HEK293 (cell line): Measurements from ENCODE around the gene FAM168A.

Experiments
- HOXC10 ChIP-seq: sonication (generic); formaldehyde crosslinking; IDR thresholded peaks from 2 replicates; pipeline ENCODE4 v1.8.1; 2023; ENCODE audit warnings: mild to moderate bottlenecking, missing genetic modification reagents
- SETDB1 ChIP-seq: IDR thresholded peaks from one replicate; pipeline ENCODE4 v1.6.1; 2017; ENCODE audit warnings: mild to moderate bottlenecking, low read length, moderate library complexity, mixed read lengths; ENCODE audit not compliant: insufficient read length
- YY1 ChIP-seq: fragments of 450-650 bp; formaldehyde crosslinking; IDR thresholded peaks from 2 replicates; pipeline ENCODE4 v1.5.1; 2018; ENCODE audit warnings: missing biosample characterization, missing genetic modification characterization
- ZNF473 ChIP-seq: fragments of 450-650 bp; formaldehyde crosslinking; IDR thresholded peaks from 2 replicates; pipeline ENCODE4 v1.5.1; 2017; ENCODE audit warnings: missing biosample characterization, missing genetic modification characterization
- ZNF670 ChIP-seq: fragments of 450-650 bp; formaldehyde crosslinking; IDR thresholded peaks from 2 replicates; pipeline ENCODE4 v1.5.1; 2016; ENCODE audit warnings: missing biosample characterization, missing genetic modification characterization, low read depth
- TF ChIP-seq, protein P1 (sequence below): fragments of 450-650 bp; formaldehyde crosslinking; IDR thresholded peaks from 2 replicates; pipeline ENCODE4 v1.5.1; 2016; ENCODE audit warnings: missing biosample characterization, missing genetic modification characterization
- TF ChIP-seq, protein P2 (sequence below): fragments of 450-650 bp; formaldehyde crosslinking; conservative IDR thresholded peaks from 2 replicates; pipeline ENCODE4 v1.5.1; 2016; ENCODE audit warnings: low read depth, missing biosample characterization, missing genetic modification characterization

DNA sequence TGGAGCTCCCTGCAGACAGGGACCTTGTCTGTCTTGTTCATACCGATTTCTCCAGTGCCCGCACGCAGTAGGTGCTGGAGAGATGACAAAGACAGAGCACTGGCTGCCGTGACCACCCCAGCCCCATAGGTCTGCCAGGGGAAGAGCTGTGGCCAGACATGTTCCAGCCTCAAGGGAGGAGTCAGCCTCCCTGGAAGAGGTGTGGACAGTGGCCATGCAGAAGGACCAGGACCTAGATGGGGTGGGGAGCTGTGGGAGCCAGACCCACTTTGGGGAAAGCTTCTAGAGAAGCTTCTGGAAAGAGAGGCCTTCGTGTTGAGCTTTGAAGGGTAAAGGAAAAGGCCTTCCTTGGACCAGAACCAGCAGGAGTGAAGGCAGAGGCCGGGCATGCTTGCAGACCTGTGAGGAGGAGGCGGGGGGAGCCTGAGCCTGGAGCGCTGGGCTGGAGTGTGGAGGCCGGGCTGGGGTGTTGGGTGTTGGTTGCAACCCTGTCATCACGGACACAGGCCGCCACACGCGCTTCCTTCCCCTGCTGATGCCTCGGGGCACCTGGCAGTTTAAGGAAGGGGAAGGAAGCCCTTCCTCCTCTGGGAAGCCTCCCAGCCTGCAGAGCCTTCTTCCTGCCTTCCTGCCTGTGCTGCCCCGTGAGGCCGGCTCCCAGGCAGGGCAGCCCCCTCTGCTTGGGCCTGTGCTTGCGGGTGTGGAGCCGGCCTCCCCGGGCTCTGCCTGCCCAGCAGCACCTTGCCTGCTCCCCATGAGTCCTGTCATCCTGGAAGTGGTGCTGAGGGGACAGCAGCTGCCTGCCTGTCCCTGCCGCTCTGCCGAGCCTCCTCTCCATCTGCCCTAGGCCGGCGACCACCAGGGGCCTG lies 209.4 kb downstream of the FAM168A start:
- TF ChIP-seq, protein P1, sequence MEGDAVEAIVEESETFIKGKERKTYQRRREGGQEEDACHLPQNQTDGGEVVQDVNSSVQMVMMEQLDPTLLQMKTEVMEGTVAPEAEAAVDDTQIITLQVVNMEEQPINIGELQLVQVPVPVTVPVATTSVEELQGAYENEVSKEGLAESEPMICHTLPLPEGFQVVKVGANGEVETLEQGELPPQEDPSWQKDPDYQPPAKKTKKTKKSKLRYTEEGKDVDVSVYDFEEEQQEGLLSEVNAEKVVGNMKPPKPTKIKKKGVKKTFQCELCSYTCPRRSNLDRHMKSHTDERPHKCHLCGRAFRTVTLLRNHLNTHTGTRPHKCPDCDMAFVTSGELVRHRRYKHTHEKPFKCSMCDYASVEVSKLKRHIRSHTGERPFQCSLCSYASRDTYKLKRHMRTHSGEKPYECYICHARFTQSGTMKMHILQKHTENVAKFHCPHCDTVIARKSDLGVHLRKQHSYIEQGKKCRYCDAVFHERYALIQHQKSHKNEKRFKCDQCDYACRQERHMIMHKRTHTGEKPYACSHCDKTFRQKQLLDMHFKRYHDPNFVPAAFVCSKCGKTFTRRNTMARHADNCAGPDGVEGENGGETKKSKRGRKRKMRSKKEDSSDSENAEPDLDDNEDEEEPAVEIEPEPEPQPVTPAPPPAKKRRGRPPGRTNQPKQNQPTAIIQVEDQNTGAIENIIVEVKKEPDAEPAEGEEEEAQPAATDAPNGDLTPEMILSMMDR: no peak
- TF ChIP-seq SETDB1 (no peak), YY1 (tag by site-specific recombination) (no peak), HOXC10 (CRISPR knock-in tag) (no peak), ZNF473 (tag by site-specific recombination) (no peak), ZNF670 (tag by site-specific recombination) (no peak)
- TF ChIP-seq, protein P2, sequence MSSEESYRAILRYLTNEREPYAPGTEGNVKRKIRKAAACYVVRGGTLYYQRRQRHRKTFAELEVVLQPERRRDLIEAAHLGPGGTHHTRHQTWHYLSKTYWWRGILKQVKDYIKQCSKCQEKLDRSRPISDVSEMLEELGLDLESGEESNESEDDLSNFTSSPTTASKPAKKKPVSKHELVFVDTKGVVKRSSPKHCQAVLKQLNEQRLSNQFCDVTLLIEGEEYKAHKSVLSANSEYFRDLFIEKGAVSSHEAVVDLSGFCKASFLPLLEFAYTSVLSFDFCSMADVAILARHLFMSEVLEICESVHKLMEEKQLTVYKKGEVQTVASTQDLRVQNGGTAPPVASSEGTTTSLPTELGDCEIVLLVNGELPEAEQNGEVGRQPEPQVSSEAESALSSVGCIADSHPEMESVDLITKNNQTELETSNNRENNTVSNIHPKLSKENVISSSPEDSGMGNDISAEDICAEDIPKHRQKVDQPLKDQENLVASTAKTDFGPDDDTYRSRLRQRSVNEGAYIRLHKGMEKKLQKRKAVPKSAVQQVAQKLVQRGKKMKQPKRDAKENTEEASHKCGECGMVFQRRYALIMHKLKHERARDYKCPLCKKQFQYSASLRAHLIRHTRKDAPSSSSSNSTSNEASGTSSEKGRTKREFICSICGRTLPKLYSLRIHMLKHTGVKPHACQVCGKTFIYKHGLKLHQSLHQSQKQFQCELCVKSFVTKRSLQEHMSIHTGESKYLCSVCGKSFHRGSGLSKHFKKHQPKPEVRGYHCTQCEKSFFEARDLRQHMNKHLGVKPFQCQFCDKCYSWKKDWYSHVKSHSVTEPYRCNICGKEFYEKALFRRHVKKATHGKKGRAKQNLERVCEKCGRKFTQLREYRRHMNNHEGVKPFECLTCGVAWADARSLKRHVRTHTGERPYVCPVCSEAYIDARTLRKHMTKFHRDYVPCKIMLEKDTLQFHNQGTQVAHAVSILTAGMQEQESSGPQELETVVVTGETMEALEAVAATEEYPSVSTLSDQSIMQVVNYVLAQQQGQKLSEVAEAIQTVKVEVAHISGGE (tag by site-specific recombination): no peak
